GM12864 (cell line): ENCODE measurements around the gene SLC29A1.

Experiments
- DNase-seq: peaks from one replicate; pipeline ENCODE4 v3.0.0-alpha.2; 2011; ENCODE audit warnings: low read depth
- H3K4me3 ChIP-seq: 2 replicates; pipeline ENCODE4 v1.5.1; 2011; ENCODE audit warnings: mild to moderate bottlenecking, low read depth, low read length, control low read depth
- CTCF ChIP-seq: IDR thresholded peaks from 2 replicates; pipeline ENCODE4 v1.5.1; 2011; ENCODE audit warnings: low read depth, mild to moderate bottlenecking, moderate library complexity, low read length, control low read depth, inconsistent platforms; ENCODE audit errors: missing control alignments

SLC29A1 gene

GRCh38 chr6:44272529-44272928, 49.1 kb downstream of the SLC29A1 start:
- TF ChIP-seq CTCF, result no peak
- DNase-seq, result no peak
- H3K4me3 ChIP-seq, result no peak overlapping the region

- no peak for TF ChIP-seq CTCF
- no peak overlapping the region for H3K4me3 ChIP-seq
These were observed 49.7 kb downstream of the SLC29A1 start for GRCh38 chr6:44272999-44273566.

GRCh38 chr6:44273617-44274016, 50.2 kb downstream of the SLC29A1 start:
- H3K4me3 ChIP-seq, result no peak overlapping the region
- DNase-seq, result no peak
- no peak for TF ChIP-seq CTCF

More at GRCh38 chr6:44272999-44273566, 49.7 kb downstream of the SLC29A1 start:
- no peak for DNase-seq

- no peak for DNase-seq
- TF ChIP-seq CTCF, result no peak
- no peak overlapping the region for H3K4me3 ChIP-seq
These were observed 51.9 kb downstream of the SLC29A1 start for GRCh38 chr6:44275271-44275748.

- no peak for TF ChIP-seq CTCF
- H3K4me3 ChIP-seq, result no peak overlapping the region
- DNase-seq, result no peak
These were observed 52.6 kb downstream of the SLC29A1 start for GRCh38 chr6:44275749-44276648.

GRCh38 chr6:44276667-44277640, 53.6 kb downstream of the SLC29A1 start:
- DNase-seq, result no peak
- TF ChIP-seq CTCF, result no peak
- H3K4me3 ChIP-seq, result no peak overlapping the region
